HEK293T (cell line): Measurements from ENCODE around the gene MYH8.

ENCODE experiments used
- CTCF ChIA-PET: fragments of 350-600 bp; formaldehyde crosslinking; extraction: SDS; loops from one replicate; lab custom pipeline; 2021; ENCODE audit warnings: antibody characterized with exemption, inconsistent platforms; lab: Yijun Ruan, JAX
- POLR2A ChIA-PET: fragments of 350-600 bp; formaldehyde crosslinking; extraction: SDS; loops from one replicate; lab custom pipeline; 2020; ENCODE audit warnings: antibody characterized with exemption, inconsistent platforms; lab: Yijun Ruan, JAX
- DNase-seq: peaks from one replicate; pipeline ENCODE4 v3.0.0; 2012; ENCODE audit warnings: mixed read lengths; ENCODE audit errors: extremely low spot score
- ARNT ChIP-seq: fragments of 450-650 bp; IDR thresholded peaks from 2 replicates; pipeline ENCODE4 v1.6.1; 2017; ENCODE audit warnings: mild to moderate bottlenecking
- BHLHE40 ChIP-seq: fragments of 450-650 bp; IDR thresholded peaks from 2 replicates; pipeline ENCODE4 v1.6.1; 2016; ENCODE audit warnings: mild to moderate bottlenecking, moderate library complexity, borderline replicate concordance
- CTBP1 ChIP-seq: fragments of 450-650 bp; IDR thresholded peaks from 2 replicates; pipeline ENCODE4 v1.6.1; 2016; ENCODE audit warnings: borderline replicate concordance
- ELF4 ChIP-seq: fragments of 450-650 bp; IDR thresholded peaks from 2 replicates; pipeline ENCODE4 v1.6.1; 2017; ENCODE audit warnings: antibody characterized with exemption
- FOXA1 ChIP-seq: fragments of 450-650 bp; IDR thresholded peaks from 2 replicates; pipeline ENCODE4 v1.6.1; 2016; ENCODE audit warnings: mild to moderate bottlenecking
- FOXK2 ChIP-seq: fragments of 450-650 bp; IDR thresholded peaks from 2 replicates; pipeline ENCODE4 v1.6.1; 2016; ENCODE audit warnings: mild to moderate bottlenecking
- FOXM1 ChIP-seq: fragments of 450-650 bp; IDR thresholded peaks from 2 replicates; pipeline ENCODE4 v1.6.1; 2017; ENCODE audit warnings: mild to moderate bottlenecking, borderline replicate concordance
- HDGF ChIP-seq: fragments of 450-650 bp; IDR thresholded peaks from 2 replicates; pipeline ENCODE4 v1.6.1; 2017; ENCODE audit warnings: antibody characterized with exemption, borderline replicate concordance
- L3MBTL2 ChIP-seq: fragments of 450-650 bp; conservative IDR thresholded peaks from 2 replicates; pipeline ENCODE4 v1.6.1; 2016; ENCODE audit warnings: mild to moderate bottlenecking
- LEF1 ChIP-seq: fragments of 450-650 bp; IDR thresholded peaks from 2 replicates; pipeline ENCODE4 v1.6.1; 2017; ENCODE audit warnings: mild to moderate bottlenecking, borderline replicate concordance
- NFRKB ChIP-seq: fragments of 450-650 bp; IDR thresholded peaks from 2 replicates; pipeline ENCODE4 v1.6.1; 2016; ENCODE audit warnings: mild to moderate bottlenecking, moderate library complexity
- PKNOX1 ChIP-seq: fragments of 450-650 bp; IDR thresholded peaks from 2 replicates; pipeline ENCODE4 v1.6.1; 2016
- SP1 ChIP-seq: fragments of 450-650 bp; IDR thresholded peaks from 2 replicates; pipeline ENCODE4 v1.6.1; 2017
- SUZ12 ChIP-seq: fragments of 450-650 bp; IDR thresholded peaks from 2 replicates; pipeline ENCODE4 v1.6.1; 2016; ENCODE audit warnings: mild to moderate bottlenecking
- TARDBP ChIP-seq: fragments of 450-650 bp; IDR thresholded peaks from 2 replicates; pipeline ENCODE4 v1.6.1; 2016
- ZNF384 ChIP-seq: fragments of 450-650 bp; IDR thresholded peaks from 2 replicates; pipeline ENCODE4 v1.6.1; 2016

MYH8 gene

GRCh38 chr17:10385871-10386270, 35.9 kb downstream of the MYH8 start:
- DNase-seq, result no peak
- TF ChIP-seq ARNT, result no peak
- TF ChIP-seq ZNF384, result no peak
- TF ChIP-seq FOXA1, result no peak
- no peak for TF ChIP-seq FOXK2
- TF ChIP-seq SP1, result no peak
- TF ChIP-seq TARDBP, result no peak
- no peak for TF ChIP-seq NFRKB
- no peak for TF ChIP-seq L3MBTL2
- no peak for TF ChIP-seq ELF4
- TF ChIP-seq BHLHE40, result no peak
- no peak for TF ChIP-seq HDGF
- no peak for TF ChIP-seq LEF1
- no peak for TF ChIP-seq FOXM1
- TF ChIP-seq SUZ12, result no peak
- TF ChIP-seq PKNOX1, result no peak
- TF ChIP-seq CTBP1, result no peak
- POLR2A ChIA-PET, result no interaction called here
- CTCF ChIA-PET, result no interaction called here

DNA sequence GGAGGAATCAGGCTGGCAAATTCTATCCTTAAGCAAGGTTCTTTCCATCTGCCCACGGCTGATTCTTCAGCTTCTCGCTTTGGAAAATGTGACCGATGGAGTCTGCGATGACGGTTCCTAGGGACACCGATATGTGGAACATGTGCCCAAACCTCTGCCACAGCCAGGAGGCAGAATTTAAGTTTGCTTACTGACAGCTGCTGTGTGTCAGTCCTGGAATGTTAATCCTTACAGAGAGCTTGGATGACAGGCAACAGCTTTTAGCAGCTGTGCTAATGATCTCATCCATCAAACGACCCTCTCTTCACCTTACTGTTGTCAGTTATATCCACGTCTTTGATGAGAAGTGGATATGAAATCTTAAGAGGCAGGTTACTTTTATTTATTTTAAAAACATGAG, 37.6 kb downstream of the MYH8 start:
- POLR2A ChIA-PET, result no interaction called here
- CTCF ChIA-PET, result no interaction called here
- no peak for TF ChIP-seq L3MBTL2
- no peak for TF ChIP-seq FOXA1
- TF ChIP-seq HDGF, result no peak
- no peak for TF ChIP-seq CTBP1
- TF ChIP-seq SP1, result no peak
- no peak for TF ChIP-seq FOXM1
- no peak for TF ChIP-seq ZNF384
- TF ChIP-seq NFRKB, result no peak
- no peak for TF ChIP-seq SUZ12
- TF ChIP-seq FOXK2, result no peak
- no peak for DNase-seq

- POLR2A ChIA-PET, result no interaction called here
- CTCF ChIA-PET, result no interaction called here
- DNase-seq, result no peak
- TF ChIP-seq NFRKB (no peak), TARDBP (no peak), SP1 (no peak), ZNF384 (no peak), FOXK2 (no peak), ELF4 (no peak), FOXM1 (no peak), CTBP1 (no peak), HDGF (no peak)
Observed at GRCh38 chr17:10380631-10381408, 40.9 kb downstream of the MYH8 start.

DNA sequence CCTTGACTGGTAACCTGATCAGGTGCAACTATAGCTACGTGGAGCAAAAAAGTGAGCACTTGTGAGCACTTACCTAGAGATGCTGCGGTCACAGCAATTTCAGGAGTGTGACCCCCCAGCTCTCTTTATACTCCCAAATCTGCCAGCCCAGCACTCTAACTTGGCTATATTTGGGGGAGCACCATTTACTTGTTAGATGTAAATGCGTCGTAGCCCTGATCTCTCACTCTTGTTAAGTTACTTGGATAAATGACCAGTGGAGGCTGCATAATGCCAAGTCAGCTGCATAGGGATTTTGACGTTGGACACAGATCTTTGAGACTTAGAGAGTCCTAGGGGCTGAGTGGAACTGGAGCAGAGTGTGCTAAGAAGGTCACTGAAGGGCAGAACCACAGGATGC, 48.8 kb downstream of the MYH8 start, which contains the start of gene MYH13:
Gene MYH13 (minus strand): TSS at position 101 of the 400 bp plus-strand sequence. CDS start 8,476 bp downstream, outside the sequence.
- POLR2A ChIA-PET, result no interaction called here
- CTCF ChIA-PET, result no interaction called here
- DNase-seq, result no peak

GRCh38 chr17:10370016-10370608, 51.6 kb downstream of the MYH8 start:
- ChIA-PET CTCF (interaction anchor here (1.2 kb wide), 1 partner anchor 13 kb away, joined by 3 read pairs; no protein-coding TSS in a partner anchor), POLR2A (no interaction called here)
- no peak for DNase-seq

More for the DNA sequence above, 48.8 kb downstream of the MYH8 start, which contains the start of gene MYH13:
- TF ChIP-seq FOXM1 (no peak), TARDBP (no peak), SP1 (no peak), ARNT (no peak), NFRKB (no peak), BHLHE40 (no peak), PKNOX1 (no peak), LEF1 (no peak), FOXA1 (no peak), FOXK2 (no peak), SUZ12 (no peak), CTBP1 (no peak), HDGF (no peak), ZNF384 (no peak), ELF4 (no peak), L3MBTL2 (no peak)

GRCh38 chr17:10369239-10369638, 52.5 kb downstream of the MYH8 start:
- ChIA-PET CTCF (no interaction called here), POLR2A (no interaction called here)
- no peak for DNase-seq
- no peak for TF ChIP-seq ZNF384
- no peak for TF ChIP-seq CTBP1
- no peak for TF ChIP-seq SUZ12
- TF ChIP-seq PKNOX1, result no peak
- no peak for TF ChIP-seq SP1
- no peak for TF ChIP-seq LEF1
- no peak for TF ChIP-seq ELF4

More at GRCh38 chr17:10370016-10370608, 51.6 kb downstream of the MYH8 start:
- TF ChIP-seq ARNT (no peak), FOXA1 (no peak), HDGF (no peak), BHLHE40 (no peak), L3MBTL2 (no peak), CTBP1 (no peak), TARDBP (no peak)
